MM.1S (cell line): ENCODE results near the gene CLNK.

Source experiments
- DNase-seq: peaks from one replicate; pipeline ENCODE4 v3.0.0-alpha.2; 2015
- H2AFZ ChIP-seq: fragments of 300-600 bp; sonication (generic); 2 replicates; pipeline ENCODE4 v1.6.0; 2016; ENCODE audit warnings: antibody characterized with exemption, low read length
- H3F3A ChIP-seq: fragments of 300-600 bp; sonication (generic); 2 replicates; pipeline ENCODE4 v1.6.1; 2016; ENCODE audit warnings: mild to moderate bottlenecking, antibody characterized with exemption, low read length, moderate library complexity, mixed read lengths; ENCODE audit not compliant: insufficient read depth
- H3K27ac ChIP-seq: fragments of 300-600 bp; sonication (generic); 2 replicates; pipeline ENCODE4 v1.5.1; 2016; ENCODE audit warnings: mild to moderate bottlenecking, low read length
- H3K27me3 ChIP-seq: fragments of 300-600 bp; sonication (generic); replicated peaks from 2 replicates; pipeline ENCODE4 v1.6.0; 2016; ENCODE audit warnings: low read length; ENCODE audit not compliant: insufficient read depth
- H3K36me3 ChIP-seq: fragments of 300-600 bp; sonication (generic); replicated peaks from 2 replicates; pipeline ENCODE4 v1.6.1; 2016; ENCODE audit warnings: mild to moderate bottlenecking, low read length, mixed read lengths; ENCODE audit not compliant: insufficient read depth
- H3K4me1 ChIP-seq: fragments of 300-600 bp; sonication (generic); 2 replicates; pipeline ENCODE4 v1.6.1; 2016; ENCODE audit warnings: low read length, mixed read lengths
- H3K4me2 ChIP-seq: fragments of 300-600 bp; sonication (generic); 2 replicates; pipeline ENCODE4 v1.6.0; 2016; ENCODE audit warnings: low read depth, low read length
- H3K4me3 ChIP-seq: fragments of 300-600 bp; sonication (generic); 2 replicates; pipeline ENCODE4 v1.5.1; 2016; ENCODE audit warnings: low read length, mixed read lengths
- H3K79me2 ChIP-seq: fragments of 300-600 bp; sonication (generic); 2 replicates; pipeline ENCODE4 v1.6.1; 2016; ENCODE audit warnings: mixed run types, low read length, mixed read lengths
- H3K9ac ChIP-seq: fragments of 300-600 bp; sonication (generic); 2 replicates; pipeline ENCODE4 v1.6.1; 2016; ENCODE audit warnings: low read length, mixed read lengths
- H3K9me2 ChIP-seq: fragments of 300-600 bp; sonication (generic); replicated peaks from 2 replicates; pipeline ENCODE4 v1.6.1; 2016; ENCODE audit warnings: mild to moderate bottlenecking, low read length, mixed read lengths; ENCODE audit not compliant: insufficient read depth
- H3K9me3 ChIP-seq: fragments of 300-600 bp; sonication (generic); replicated peaks from 2 replicates; pipeline ENCODE4 v1.6.1; 2016; ENCODE audit warnings: mild to moderate bottlenecking, low read length, mixed read lengths; ENCODE audit not compliant: insufficient read depth
- H4K20me1 ChIP-seq: fragments of 300-600 bp; sonication (generic); 2 replicates; pipeline ENCODE4 v1.6.1; 2016; ENCODE audit warnings: mild to moderate bottlenecking, low read length, moderate library complexity, mixed read lengths; ENCODE audit not compliant: insufficient read depth
- CTCF ChIP-seq: fragments of 300-600 bp; sonication (generic); IDR thresholded peaks from 2 replicates; pipeline ENCODE4 v1.5.1; 2016; ENCODE audit warnings: antibody characterized with exemption, low read length, mixed read lengths
- EZH2 ChIP-seq: fragments of 300-600 bp; sonication (generic); optimal IDR thresholded peaks from 2 replicates; pipeline ENCODE3; 2017; ENCODE audit warnings: low read depth, mild to moderate bottlenecking, antibody characterized with exemption, low read length, mixed read lengths
- EZH2phosphoT487 ChIP-seq: fragments of 300-600 bp; sonication (generic); IDR thresholded peaks from 2 replicates; pipeline ENCODE4 v1.6.1; 2018; ENCODE audit warnings: antibody characterized with exemption, low read length

CLNK gene

GRCh38 chr4:10701161-10701560 lies 16.6 kb upstream of the CLNK start:
- no peak for DNase-seq
- no peaks in the 10 kb centered on the region for H3K9me2 ChIP-seq
- H3K36me3 ChIP-seq = no peaks in the 10 kb centered on the region
- H3F3A ChIP-seq = no peaks in the 10 kb centered on the region
- no peaks in the 10 kb centered on the region for H3K27me3 ChIP-seq
- no peaks in the 10 kb centered on the region for H4K20me1 ChIP-seq
- TF ChIP-seq EZH2phosphoT487 = no peak
- TF ChIP-seq CTCF = no peak
- no peak for TF ChIP-seq EZH2
- H3K9me3 ChIP-seq = no peaks in the 10 kb centered on the region
- H3K27ac ChIP-seq = no peak overlapping the region
- no peaks in the 10 kb centered on the region for H3K79me2 ChIP-seq
- no peak overlapping the region for H3K9ac ChIP-seq
- no peaks in the 10 kb centered on the region for H3K4me1 ChIP-seq
- no peak overlapping the region for H3K4me2 ChIP-seq
- H2AFZ ChIP-seq = no peak overlapping the region
- no peak overlapping the region for H3K4me3 ChIP-seq

- DNase-seq = no peak
- no peaks in the 10 kb centered on the region for H4K20me1 ChIP-seq
- H3K36me3 ChIP-seq = no peaks in the 10 kb centered on the region
- H3F3A ChIP-seq = no peaks in the 10 kb centered on the region
- no peaks in the 10 kb centered on the region for H3K4me1 ChIP-seq
- no peak overlapping the region for H3K4me2 ChIP-seq
- no peaks in the 10 kb centered on the region for H3K9me3 ChIP-seq
- no peak for TF ChIP-seq CTCF
- TF ChIP-seq EZH2 = no peak
- TF ChIP-seq EZH2phosphoT487 = no peak
- H2AFZ ChIP-seq = no peak overlapping the region
- no peak overlapping the region for H3K4me3 ChIP-seq
- no peaks in the 10 kb centered on the region for H3K27me3 ChIP-seq
- no peak overlapping the region for H3K27ac ChIP-seq
- no peak overlapping the region for H3K9ac ChIP-seq
- H3K9me2 ChIP-seq = no peaks in the 10 kb centered on the region
- no peaks in the 10 kb centered on the region for H3K79me2 ChIP-seq
Measured at GRCh38 chr4:10698172-10698571, 13.6 kb upstream of the CLNK start.

GRCh38 chr4:10697086-10697485 lies 12.5 kb upstream of the CLNK start:
- Histone ChIP-seq H3K9me3 (no peaks in the 10 kb centered on the region), H2AFZ (no peak overlapping the region), H3K9ac (no peak overlapping the region), H3K36me3 (no peaks in the 10 kb centered on the region), H3K4me2 (no peak overlapping the region), H4K20me1 (no peaks in the 10 kb centered on the region), H3K9me2 (no peaks in the 10 kb centered on the region), H3F3A (no peaks in the 10 kb centered on the region), H3K27ac (no peak overlapping the region), H3K79me2 (no peaks in the 10 kb centered on the region), H3K4me1 (no peaks in the 10 kb centered on the region), H3K27me3 (no peaks in the 10 kb centered on the region), H3K4me3 (no peak overlapping the region)
- no peak for TF ChIP-seq EZH2phosphoT487
- TF ChIP-seq EZH2 = no peak
- DNase-seq = no peak

GRCh38 chr4:10696253-10696652 lies 11.7 kb upstream of the CLNK start:
- Histone ChIP-seq H3K9me2 (no peaks in the 10 kb centered on the region), H3F3A (no peaks in the 10 kb centered on the region), H2AFZ (no peak overlapping the region), H3K27ac (no peak overlapping the region), H3K9ac (no peak overlapping the region), H3K4me3 (no peak overlapping the region), H3K4me2 (no peak overlapping the region), H3K4me1 (no peaks in the 10 kb centered on the region), H3K27me3 (no peaks in the 10 kb centered on the region), H3K79me2 (no peaks in the 10 kb centered on the region), H3K9me3 (no peaks in the 10 kb centered on the region), H3K36me3 (no peaks in the 10 kb centered on the region), H4K20me1 (no peaks in the 10 kb centered on the region)
- no peak for DNase-seq
- TF ChIP-seq EZH2 = no peak
- no peak for TF ChIP-seq EZH2phosphoT487
- no peak for TF ChIP-seq CTCF
